ENCODE data around the gene TCEA3. TPM values are rescaled to one million over a fixed set of nuclear protein-coding genes. Genes with fewer than 3 reads are reported as not detected.

The TCEA3 gene
- total and polyA plus RNA-seq, 9 donors: 42.0 to 153 (median 73.8) TPM

GRCh38 chr1:23421753-23422240 lies 2.8 kb downstream of the TCEA3 start:
- DNase-seq: peak in 1 of 5 donors; percentile 55

GRCh38 chr1:23421343-23421742 lies 3.2 kb downstream of the TCEA3 start:
- no peaks in the 10 kb centered on the region for H3K9me3 ChIP-seq
- no peaks in the 10 kb centered on the region for H3K36me3 ChIP-seq
- H3K27ac ChIP-seq: peak overlapping the region in 1 of 2 donors; percentile 90
- TF ChIP-seq POLR2A (IDR thresholded peaks at IDR 0.05) (no peak), EP300 (IDR thresholded peaks at IDR 0.05) (no peak), CTCF (IDR thresholded peaks at IDR 0.05) (no peak)
- 51 to 61% (median 53%) methylated on average over 3 of the region's 3 CpGs for WGBS, 3 donors
- H3K4me3 ChIP-seq: no peak overlapping the region
- intact Hi-C loops (cut with DNase I): loop anchor here in 1 of 4 donors (10.0 kb wide), 1 partner anchor 63 kb away; the partner anchor contains the start of gene ASAP3
- no peaks in the 10 kb centered on the region for H3K27me3 ChIP-seq
- DNase-seq: no peak
- peaks cover 21% of the 10 kb centered on the region for H3K4me1 ChIP-seq (ENCODE audit: insufficient read depth)

More at GRCh38 chr1:23421753-23422240, 2.8 kb downstream of the TCEA3 start:
- intact Hi-C loops (cut with DNase I): loop anchor here in 1 of 4 donors (10.0 kb wide), 1 partner anchor 63 kb away; the partner anchor contains the start of gene ASAP3
- Histone ChIP-seq H3K9me3 (no peaks in the 10 kb centered on the region), H3K27ac (peak overlapping the region in 1 of 2 donors; percentile 90), H3K27me3 (no peaks in the 10 kb centered on the region), H3K4me1 (ENCODE audit: insufficient read depth) (peaks cover 21% of the 10 kb centered on the region), H3K4me3 (no peak overlapping the region), H3K36me3 (no peaks in the 10 kb centered on the region)
- WGBS, 3 donors: 13 to 26% (median 20%) methylated on average over 6 of the region's 6 CpGs
- no peak for TF ChIP-seq EP300 (IDR thresholded peaks at IDR 0.05)
- no peak for TF ChIP-seq POLR2A (IDR thresholded peaks at IDR 0.05)
- peak in 2 of 3 donors; percentile 11 to 31 for TF ChIP-seq CTCF (IDR thresholded peaks at IDR 0.05)

GRCh38 chr1:23420778-23421177 lies 3.8 kb downstream of the TCEA3 start:
- H3K4me3 ChIP-seq: no peak overlapping the region
- H3K27ac ChIP-seq: no peak overlapping the region
- intact Hi-C loops (cut with DNase I): loop anchor here in 1 of 4 donors (10.0 kb wide), 1 partner anchor 64 kb away; the partner anchor contains the start of gene ASAP3
- H3K4me1 ChIP-seq (ENCODE audit: insufficient read depth): peaks cover 21% of the 10 kb centered on the region
- TF ChIP-seq EP300 (IDR thresholded peaks at IDR 0.05) (no peak), POLR2A (IDR thresholded peaks at IDR 0.05) (no peak), CTCF (IDR thresholded peaks at IDR 0.05) (no peak)
- H3K27me3 ChIP-seq: no peaks in the 10 kb centered on the region
- H3K36me3 ChIP-seq: no peaks in the 10 kb centered on the region
- H3K9me3 ChIP-seq: no peaks in the 10 kb centered on the region
- WGBS, 3 donors: 78 to 100% (median 89%) methylated on average over 3 of the region's 3 CpGs
- peak in 1 of 5 donors; percentile 30 for DNase-seq

- Histone ChIP-seq H3K9me3 (no peaks in the 10 kb centered on the region), H3K4me3 (no peak overlapping the region), H3K4me1 (ENCODE audit: insufficient read depth) (peaks cover 23% of the 10 kb centered on the region), H3K27me3 (no peaks in the 10 kb centered on the region), H3K36me3 (no peaks in the 10 kb centered on the region), H3K27ac (peak overlapping the region in 1 of 2 donors; percentile 4)
- no peak for TF ChIP-seq CTCF (IDR thresholded peaks at IDR 0.05)
- TF ChIP-seq POLR2A (IDR thresholded peaks at IDR 0.05): no peak
- TF ChIP-seq EP300 (IDR thresholded peaks at IDR 0.05): no peak
- WGBS, 3 donors: 52 to 67% (median 54%) methylated on average over 6 of the region's 6 CpGs
- intact Hi-C loops (cut with DNase I): no loop called here
- no peak for DNase-seq
Observed at GRCh38 chr1:23419180-23419579, 5.4 kb downstream of the TCEA3 start.

Measured in ovary (tissue), 9 donors.